SKM-1 (cell line): ENCODE data around the gene TRNT1.

Experiments used
- DNase-seq: peaks from one replicate; lab custom pipeline; 2025; ENCODE audit not compliant: unreplicated experiment; lab: John Stamatoyannopoulos, UW

The TRNT1 gene

DNA sequence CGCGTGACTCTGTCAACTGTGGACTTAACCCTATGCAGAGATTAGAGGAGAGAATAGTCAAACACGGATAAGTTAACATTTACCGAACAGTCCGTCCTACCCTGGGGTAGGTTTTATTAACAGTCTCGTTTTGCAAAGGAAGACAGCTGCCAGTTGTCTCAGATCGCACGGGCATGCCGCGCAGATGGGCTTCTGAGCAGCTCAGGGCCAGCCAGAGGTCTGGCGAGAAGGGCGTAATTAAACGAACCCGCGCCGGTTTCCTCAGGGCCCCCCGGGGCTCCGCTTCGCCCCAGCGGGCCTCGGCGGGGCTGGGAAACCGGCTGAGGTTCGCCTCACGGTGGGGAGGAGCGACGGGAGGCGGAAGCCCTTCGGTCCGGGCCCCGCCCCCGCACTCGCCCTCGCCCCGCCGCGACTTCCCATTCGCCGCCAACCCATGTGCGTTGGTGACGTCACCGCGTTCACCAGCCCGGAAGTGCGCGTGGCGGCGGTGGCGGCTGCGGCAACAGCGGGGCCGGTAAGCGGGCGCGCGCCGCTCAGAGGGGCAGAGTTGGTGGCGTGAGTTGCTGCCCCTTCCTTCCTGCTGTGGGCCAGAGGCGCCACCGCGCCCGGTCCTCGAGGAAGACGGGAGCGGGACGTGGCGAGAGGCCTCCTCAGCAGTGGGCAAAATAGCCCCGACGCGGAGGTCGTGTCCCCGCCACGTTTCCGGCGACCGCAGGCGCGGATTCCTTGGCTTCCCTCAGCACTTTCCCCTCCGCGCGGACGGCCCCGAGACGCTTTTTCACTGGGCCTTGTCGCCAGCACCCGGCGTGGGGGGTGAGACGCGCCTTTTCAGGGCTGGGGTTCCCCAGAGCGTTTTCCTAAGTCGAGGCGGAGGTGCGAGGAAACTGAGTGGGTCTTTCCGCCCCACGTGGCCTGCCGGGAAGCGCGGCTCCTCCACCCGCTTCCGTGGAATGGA is at the start of gene TRNT1:
TSS of gene TRNT1 (plus strand) at position 464 of the 955 bp plus-strand sequence. CDS start 2,101 bp downstream, outside the sequence.
- DNase-seq = peak; percentile 55

DNA sequence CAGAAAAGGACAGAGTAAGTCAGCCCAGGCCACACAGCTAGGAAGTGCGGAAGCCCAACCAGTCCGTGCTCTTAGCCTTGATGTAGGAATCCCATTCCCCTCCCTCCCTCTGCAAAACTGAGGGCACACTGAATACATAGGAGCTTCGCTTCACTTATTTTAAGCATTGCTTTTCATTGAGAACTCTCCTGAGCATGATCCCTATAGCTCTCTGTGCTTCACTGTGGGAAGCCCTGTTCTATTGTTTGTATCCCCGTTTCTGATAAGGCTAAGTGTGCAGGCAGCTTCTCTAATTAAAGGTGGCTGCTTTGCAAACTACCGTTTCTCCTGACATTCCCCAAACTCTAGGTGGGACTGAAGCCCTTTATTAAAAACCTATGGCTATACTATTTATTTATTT is 46.4 kb upstream of the TRNT1 start:
- no peak for DNase-seq

DNA sequence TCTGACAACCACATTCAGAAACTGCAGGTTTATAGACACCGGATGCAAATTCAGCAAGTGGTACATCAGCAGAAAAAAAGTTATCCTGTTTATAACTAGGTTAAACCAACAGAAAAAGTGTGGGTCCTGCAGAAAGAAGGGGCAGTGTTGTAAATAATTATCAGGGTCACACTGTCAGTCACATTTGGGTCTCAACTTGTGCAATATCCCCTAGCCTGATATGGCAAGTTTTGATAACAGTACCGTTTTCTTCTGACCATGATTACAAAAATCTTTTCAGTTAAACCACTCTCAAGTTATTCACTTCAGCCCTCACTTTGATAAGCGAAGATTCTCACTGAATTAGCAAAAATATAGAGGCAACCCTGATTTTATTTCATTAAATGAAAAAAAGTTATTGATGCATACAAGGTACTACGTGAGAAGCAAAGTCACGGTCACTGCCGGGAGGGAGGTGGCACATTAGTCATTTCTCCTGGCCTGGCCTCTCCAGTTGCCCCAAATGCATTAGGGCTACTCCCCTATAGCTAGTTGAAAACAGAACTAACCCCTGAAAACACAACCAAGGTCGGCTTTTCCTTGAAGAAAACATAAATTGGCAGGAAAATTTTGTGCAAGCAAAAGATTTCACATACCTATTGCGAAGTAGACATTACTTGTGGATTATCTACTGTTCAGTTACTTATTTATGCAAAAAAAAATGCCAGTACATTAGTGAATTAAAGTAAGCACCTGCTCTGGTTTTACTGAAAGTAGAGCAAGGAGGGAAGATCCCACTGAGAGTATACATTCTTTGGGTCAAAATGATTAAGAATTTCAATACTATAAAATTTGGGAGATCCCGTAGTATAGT is 45.1 kb upstream of the TRNT1 start:
- DNase-seq = no peak

DNA sequence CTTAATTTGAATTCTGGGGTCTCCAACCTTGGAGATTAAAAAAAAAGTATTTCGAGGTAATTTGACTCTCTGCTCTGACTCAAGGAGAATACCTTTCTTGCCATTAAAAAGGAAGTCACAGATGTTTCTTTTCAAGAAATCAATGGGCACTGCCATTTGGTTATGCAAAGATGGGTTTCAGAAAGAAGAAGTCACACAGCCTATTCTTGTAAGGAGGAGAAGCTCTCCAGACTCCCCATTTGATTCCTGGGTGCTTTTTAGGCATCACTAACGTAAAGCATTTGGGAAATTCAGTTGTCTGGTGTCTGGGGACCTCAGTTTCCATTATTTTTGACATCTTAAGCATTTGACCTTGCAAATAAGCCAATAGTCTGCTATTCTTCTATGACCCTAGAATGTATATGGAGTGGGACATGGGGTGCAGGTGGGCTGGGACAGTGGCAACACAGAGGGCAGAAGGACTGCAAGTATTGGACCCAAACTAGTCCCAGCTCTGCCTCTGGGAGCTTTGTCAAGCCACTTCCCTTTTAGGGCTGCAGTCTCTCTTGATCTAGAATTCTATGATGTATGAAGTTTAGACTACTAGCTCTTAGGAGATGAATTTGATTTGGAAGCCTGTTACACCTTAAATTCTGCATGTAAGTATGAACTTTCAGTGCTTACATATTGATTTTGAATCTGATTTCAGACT is 44.4 kb upstream of the TRNT1 start:
- DNase-seq = no peak

DNA sequence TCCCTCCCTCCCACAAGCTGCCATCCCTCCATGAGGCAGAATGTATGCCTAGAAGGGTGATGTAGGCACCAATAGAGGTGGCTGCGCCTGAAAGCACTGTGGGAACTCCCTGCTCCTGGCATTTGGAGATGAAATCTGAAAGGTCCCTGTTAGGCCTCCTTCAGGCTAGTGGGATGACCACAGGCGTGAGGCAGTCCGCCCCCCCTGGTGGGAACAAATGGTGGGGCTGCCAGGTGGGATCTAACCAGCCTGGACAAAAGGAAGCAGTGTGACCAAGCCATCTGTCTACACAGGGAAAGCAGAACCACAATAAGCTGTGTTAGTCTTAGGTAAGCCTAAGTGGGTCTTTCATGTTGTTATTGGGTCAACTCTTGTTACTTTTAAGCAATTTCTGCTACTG is 41.9 kb upstream of the TRNT1 start:
- DNase-seq = no peak

DNA sequence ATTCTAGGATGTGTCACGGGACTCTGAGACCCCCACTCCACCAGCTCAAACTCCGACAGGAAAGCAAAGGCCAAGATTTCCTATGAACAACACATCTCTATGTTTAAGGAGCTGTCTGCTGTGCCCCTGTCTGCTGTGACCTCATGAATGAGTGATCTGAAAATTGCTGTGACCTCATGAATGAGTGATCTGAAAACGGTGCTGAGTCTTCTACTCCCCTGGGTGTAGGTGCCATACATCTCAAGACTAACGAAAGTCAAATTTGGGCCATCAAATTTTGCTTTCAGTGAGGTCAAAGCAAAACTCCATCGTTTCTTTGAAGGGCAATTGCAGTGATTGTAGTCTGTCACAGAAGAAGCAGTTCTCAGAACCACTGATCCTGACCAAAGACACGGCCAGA is 41.0 kb upstream of the TRNT1 start:
- no peak for DNase-seq

DNA sequence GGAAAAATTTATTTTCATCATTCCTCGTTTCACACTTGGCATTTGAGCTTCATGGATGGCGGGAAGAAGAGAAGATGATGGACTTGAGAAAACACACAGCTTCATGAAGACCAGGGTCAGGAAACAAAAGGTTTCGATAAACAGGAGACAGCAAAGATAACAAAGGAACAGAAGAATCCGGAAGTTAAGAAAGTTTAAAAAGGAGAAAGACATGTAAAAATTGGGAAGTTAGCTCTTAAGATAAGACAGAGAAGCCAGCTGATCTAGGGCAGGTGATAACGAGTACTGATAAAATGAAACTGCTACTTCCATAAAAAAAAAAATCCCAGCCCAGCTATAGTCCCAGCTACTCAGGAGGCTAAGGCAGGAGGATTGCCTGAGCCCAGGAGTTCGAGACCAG is 40.5 kb upstream of the TRNT1 start:
- DNase-seq = no peak

DNA sequence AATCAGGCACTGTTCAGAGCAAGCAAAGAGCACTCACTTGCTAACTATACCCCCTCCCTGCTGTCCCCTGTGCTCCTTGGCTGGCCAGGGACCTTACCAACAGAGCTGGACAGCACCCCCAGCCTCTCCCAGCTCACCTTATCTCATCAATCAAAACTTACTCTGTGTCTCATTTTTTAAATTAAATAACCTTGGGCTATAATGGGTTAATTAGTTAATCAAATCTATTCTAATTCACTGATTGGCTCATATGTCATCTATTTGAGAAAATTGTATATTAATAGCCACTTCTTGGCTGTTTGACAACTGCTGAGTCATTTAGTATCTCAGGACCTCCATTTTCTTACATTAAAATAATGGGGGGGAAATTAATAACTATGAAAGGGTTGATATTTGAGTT is 39.5 kb upstream of the TRNT1 start:
- no peak for DNase-seq

DNA sequence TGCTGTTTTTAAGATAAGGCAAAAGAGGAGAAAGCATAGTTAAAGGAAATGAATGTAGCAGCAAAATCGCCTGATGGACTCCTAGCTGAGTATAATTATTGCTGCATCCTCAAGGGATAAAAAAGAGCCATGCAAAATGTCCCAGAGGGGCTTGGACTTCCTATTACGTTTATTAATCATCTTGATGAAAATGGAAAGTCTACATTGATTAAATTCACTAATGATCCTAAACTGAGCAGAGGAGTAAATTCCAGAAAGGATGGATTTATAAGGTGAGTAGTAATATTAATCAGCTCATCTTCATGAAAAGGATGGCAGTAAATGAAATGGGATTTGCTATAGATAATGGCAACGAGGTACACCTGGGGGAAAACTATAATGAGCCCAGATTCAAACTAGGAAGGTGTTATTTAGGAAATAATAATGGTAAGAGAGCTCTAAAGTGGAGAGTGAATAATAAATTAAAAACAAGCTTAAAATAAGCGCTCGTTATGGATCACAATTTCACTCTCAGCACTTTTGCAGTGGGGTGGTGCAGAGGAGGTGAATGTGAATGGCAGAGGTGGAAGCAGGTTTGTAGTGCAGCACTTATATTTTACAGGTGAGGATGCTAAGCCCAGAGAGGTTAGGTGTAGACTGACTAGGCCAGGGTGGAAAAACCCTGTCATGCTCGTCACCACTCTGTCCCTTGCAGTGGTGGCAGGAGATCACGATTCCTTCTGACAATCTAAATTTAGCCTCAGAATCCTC is 38.8 kb upstream of the TRNT1 start:
- DNase-seq = no peak

DNA sequence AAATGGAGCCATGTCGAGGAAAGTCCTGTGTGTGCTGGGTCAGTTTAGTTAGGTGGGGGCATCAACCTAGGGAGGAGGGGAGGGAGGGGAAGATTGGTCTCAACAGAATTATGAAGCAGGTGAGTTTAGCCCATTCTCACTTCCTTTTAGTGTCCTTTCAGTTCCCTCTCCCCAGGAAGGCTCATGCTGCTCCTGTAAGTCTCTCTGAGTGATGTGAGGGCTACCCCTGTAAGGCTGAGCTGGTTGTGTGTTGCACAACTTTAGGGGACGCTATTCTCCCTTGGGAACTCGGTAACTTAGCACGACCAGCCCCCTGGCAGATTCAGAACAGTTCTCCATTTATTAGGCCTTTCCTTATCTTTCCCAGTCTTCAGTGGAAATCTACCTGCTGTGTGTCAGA is 37.7 kb upstream of the TRNT1 start:
- no peak for DNase-seq

DNA sequence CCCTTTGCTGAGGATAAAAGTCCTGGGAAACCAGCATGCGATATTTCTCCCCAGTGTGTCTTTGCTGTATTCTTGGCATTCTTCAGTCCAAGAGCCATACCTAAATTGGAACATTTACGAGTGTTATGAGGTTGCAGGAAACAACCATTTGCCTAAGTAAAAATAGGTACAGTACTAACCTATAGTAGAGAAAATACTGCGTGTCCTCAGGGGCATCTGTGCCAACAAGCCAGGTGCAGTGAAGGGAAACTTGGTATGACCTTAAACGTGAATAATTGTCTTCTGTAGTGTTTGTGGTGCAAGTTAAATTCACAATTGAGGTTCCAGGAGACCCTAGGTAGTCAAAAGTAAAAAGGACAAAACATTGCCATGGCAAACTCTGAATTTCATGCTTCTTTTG is 28.8 kb upstream of the TRNT1 start:
- DNase-seq = no peak

DNA sequence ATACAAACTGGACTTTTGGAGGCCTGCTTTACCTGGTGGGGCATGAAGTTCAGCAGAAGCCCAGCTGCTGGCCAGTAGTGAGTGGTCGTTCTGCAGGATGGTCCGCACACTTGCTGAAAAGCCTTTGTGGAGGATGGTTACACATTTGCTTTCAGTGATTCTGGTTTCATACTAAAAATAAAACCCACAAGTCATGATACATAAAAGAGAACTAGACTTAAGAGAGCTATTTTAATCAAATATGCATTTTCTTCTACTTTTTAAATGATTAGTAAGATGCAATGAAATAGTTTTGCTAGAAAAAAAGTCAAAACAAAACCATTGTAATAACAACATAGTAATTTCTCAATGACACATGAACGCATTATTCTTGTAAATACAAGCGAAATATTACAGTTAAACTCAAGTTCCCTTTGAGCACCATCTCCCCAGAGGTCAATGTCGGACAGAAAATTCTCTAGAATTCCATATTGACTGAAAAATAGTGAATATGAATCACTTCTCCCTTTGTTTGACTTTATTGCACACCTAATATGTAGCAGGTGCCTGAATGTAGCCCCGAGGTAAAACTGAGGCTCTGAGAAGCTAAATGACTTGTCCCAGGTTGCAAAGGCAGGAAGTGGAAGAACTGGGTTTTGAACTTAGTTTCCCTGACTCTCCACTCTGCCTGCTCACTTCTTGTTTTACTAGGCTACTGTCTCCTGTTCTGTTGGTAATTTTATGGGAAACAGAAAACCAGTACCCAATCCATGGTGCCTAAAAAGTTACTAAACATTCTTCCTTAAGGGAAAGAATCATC is 24.9 kb upstream of the TRNT1 start:
- DNase-seq = no peak

DNA sequence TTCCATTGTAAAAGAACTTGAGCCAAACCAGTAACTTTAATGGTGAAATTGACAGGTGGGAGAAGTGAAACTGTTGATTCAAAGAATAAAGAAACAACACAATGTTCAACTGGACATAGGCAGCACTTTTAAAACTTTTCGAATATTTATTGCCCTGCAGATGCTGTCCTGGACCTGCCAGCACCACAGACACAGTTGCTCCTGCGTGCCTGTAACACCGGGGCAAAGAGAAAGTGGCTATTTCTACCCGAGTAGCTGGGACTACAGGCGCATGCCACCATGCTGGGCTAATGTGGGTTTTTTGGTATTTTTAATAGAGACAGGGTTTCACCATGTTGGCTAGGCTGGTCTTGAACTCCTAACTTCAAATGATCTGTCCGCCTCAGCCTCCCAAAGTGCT is 24.0 kb upstream of the TRNT1 start:
- no peak for DNase-seq

DNA sequence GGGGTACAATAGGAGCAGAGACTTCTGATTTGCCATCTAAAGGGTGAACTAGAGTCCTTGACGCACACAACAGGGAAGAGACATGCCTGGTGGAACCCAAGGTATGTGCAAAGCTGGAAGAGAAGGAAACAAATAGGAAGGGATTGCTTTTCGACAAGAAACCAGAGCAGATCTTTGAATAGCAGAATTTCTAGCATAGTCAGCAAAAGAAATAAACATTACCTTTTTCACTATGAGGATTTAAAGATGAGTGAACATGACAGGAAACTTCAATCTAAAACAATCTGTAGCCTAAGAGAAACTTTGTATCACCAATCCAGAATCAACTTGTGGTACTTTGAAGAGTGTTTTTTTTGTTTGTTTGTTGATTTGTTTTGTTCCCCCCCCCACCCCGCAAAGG is 21.5 kb upstream of the TRNT1 start:
- DNase-seq = no peak

DNA sequence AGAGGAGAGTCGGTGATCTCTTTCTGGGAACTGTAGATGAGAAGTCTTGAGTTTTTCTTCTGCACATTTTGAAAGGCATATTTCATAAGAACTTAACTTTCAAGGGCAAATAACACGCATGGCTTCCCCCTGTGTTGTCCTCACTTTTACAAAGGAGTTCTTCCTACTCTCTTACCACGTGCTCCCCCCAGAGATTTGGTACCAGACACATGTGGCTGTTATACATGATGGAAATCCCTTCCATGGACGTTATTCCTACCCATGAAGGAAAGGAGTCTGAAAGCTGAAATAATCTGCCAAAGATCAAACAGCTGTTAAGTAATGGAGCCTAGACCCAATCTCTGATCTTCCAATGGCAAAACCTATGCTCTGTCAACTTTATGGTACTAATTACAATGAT is 20.9 kb upstream of the TRNT1 start:
- DNase-seq = no peak

DNA sequence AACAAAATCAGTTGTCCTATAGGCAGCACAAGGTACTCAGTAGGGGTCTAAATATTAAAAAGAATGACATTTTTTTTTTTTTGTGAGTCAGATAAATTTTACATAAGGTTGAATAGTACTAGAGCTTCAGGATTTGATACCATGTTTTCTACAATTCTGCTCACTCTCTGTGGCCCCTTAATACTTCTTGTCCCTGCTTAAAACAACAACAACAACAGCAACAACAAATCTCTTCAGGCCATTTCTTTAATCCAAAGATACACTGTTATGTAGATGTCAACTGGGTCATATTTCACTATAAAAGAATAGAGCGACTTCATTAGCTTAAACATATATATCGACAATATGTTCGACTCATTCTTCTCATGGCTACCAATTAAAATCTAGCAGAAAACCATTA is 19.6 kb upstream of the TRNT1 start:
- no peak for DNase-seq

DNA sequence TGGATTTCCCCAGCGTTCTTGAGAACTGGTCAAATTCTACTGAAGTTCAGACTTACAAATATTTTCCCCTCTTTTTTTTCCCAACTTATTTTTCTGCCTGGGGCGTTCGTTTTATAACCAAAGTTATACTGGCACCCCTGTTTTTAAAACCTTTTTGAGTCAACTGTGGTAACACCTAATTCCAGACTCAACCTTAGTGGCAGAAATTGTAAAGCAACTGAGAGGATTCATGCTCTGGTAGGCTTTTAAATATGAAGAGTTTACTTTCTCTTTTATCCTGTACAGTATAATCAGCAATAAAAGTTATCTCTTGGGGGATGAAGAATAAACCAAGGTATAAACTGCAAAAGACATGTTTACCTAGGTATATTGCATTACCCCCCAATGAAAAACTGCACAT is 18.9 kb upstream of the TRNT1 start:
- no peak for DNase-seq

DNA sequence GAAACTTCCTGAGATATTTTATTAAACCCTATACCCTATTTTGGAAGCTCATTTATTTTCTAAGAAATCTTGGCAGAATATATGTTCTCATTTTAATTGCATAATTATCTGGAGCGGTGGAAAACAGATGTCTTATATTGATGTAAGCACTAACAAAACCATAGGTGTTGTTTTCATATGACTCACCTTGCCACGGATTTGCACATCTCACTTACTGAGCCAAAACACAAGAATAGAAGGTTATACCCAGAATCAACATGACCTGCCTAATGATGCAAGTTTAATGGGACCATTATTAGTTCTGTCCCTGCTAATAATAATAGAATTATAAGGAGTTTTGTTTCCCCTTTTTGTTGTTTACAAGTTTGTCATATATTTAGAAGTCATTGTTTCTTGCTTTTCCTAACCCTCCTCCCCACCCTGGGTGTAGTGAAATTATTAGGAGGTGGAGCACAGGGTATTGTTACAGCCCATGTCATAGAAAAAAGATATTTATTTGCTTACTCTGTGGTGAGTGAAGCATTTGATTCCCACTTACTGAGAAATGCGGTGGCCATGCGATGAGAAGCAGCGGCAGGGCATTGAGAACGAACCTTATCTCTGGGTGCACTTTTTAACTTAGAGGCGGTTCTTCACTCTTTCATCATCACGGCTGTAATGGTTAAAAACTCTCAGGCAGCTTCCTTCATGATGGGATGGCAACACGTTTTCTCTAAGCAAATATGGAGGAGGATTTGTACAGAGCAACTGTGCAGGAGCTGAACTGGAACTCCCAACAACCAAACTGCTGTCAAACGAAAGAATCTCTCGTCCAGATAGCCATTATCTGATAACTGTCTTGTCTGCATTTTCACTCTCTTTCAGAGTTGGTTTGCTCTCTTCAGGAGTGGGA is 17.1 kb upstream of the TRNT1 start:
- no peak for DNase-seq

DNA sequence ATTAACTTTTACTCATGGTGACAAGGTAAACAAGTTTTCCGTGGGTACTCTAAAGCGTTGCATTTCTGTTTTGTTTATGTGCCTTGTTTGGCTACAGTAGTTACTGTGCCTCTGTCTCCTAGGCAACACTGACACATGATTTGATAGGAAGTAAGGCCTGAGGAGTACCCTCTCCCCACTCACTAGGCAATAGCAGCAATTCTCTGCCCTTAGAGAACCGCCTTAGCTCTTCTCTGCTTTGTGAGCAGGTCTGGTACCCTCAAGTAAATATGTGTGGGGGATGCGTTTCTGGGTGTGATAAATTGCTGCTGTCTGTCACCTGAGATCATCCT is 16.5 kb upstream of the TRNT1 start, which contains the start of gene IL5RA:
TSS of gene IL5RA (minus strand) at position 76 of the 332 bp plus-strand sequence. CDS start 5,390 bp downstream, outside the sequence.
- DNase-seq = no peak
